NB4 (cell line): ENCODE data around the gene LRRC56.

ENCODE experiments used
- MYC ChIP-seq: IDR thresholded peaks from 2 replicates; pipeline ENCODE4 v1.6.1; 2011; ENCODE audit warnings: low read depth, low read length
- POLR2A ChIP-seq: IDR thresholded peaks from 2 replicates; pipeline ENCODE4 v1.6.1; 2011; ENCODE audit warnings: mild to moderate bottlenecking; ENCODE audit not compliant: insufficient read length; ENCODE audit errors: extremely low read depth
- TF ChIP-seq, protein P1 (sequence below): IDR thresholded peaks from one replicate; pipeline ENCODE4 v1.5.1; 2012; ENCODE audit warnings: low read depth, low read length

DNA sequence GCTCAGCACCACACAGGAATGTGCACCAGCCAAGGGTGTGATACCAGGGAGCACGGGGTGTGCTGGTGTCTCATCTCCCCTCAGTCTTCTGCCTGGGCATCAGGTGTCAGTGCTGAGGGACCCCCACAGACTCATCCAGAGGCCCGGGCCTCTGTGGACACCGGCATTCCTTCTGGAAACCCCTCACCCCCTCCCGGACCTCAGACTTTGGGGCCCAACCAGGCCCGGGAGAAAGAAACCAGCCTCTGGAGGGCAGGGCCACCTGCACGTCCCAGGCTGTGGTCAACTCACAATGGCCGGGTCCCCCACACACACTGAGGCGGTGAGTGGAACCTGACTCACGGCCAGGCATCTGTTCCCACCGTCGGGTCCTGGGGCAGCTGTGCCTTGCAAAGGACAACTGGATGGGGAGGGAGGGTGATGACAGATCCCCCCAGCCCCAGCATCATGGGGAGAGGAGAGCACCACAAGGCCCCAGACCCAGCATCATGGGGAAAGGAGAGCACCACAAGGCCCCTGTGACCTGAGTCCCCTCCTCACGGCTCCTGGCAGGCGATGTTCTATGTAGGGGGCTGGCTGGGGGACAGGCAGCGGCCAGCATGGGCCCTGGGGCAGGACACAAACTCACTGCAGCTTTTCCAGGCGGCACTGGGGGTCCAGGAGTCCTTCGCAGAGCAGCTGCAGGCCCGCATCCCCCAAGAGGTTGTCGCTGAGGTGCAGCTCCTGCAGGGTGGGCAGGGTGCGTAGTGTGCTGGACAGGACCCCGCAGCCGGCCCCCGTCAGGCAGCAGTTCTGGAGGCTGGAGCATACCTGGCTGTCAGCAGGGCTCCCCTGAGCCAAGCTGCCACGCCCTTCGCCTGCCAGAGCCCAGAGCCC is 37.9 kb upstream of the LRRC56 start:
- TF ChIP-seq, protein P1, sequence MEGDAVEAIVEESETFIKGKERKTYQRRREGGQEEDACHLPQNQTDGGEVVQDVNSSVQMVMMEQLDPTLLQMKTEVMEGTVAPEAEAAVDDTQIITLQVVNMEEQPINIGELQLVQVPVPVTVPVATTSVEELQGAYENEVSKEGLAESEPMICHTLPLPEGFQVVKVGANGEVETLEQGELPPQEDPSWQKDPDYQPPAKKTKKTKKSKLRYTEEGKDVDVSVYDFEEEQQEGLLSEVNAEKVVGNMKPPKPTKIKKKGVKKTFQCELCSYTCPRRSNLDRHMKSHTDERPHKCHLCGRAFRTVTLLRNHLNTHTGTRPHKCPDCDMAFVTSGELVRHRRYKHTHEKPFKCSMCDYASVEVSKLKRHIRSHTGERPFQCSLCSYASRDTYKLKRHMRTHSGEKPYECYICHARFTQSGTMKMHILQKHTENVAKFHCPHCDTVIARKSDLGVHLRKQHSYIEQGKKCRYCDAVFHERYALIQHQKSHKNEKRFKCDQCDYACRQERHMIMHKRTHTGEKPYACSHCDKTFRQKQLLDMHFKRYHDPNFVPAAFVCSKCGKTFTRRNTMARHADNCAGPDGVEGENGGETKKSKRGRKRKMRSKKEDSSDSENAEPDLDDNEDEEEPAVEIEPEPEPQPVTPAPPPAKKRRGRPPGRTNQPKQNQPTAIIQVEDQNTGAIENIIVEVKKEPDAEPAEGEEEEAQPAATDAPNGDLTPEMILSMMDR, result no peak
- TF ChIP-seq POLR2A, result no peak
- TF ChIP-seq MYC, result no peak
